ENCODE measurements around the gene MEGF8.

DNA sequence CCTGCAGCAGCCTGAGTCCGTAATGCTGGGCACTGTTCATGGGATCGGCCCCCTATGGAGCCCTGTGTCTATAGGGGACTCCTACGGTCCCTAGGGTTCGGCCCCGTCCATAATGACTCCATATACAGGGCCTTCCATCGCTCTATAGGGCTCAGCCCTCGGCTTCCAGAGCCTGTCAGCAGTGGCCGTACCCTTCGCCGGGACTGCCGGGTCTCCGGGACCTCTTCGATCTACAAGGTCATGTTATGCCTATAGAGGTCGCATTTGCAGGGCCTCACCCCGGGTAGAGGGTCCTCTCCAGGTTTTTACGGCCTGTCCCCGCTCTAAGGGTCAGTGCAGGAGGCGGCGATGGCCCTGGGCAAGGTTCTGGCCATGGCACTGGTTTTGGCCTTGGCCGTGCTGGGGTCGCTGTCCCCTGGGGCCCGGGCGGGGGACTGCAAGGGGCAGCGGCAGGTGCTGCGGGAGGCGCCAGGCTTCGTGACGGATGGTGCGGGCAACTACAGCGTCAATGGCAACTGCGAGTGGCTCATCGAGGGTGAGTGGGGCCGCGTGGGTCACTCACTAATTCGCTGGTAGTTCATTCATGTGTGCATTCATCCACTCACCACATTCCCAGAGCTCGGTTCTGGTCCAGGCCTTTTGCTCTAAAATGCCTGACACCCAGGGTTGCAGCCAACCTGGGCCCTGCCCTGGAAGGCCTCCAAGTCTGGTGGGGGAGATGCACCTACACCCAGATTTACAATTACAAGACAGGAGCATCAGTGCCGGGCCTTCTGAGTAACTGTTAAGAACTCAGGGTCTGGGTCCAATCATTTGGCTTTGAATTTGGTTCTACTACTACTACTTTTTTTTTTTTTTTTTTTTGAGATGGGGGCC lies 699 bp downstream of the MEGF8 start:
- TF ChIP-seq GATA3 (IDR thresholded peaks at IDR 0.05; ENCODE audit: low read depth, low read length) (no peak), GATA2 (IDR thresholded peaks at IDR 0.05; ENCODE audit: low read depth, low read length) (no peak)

Measured in SH-SY5Y (cell line).